K562 (cell line): ENCODE data around the gene COX20. TPM values are rescaled to one million over a fixed set of nuclear protein-coding genes. Genes with fewer than 3 reads are reported as not detected.

ENCODE experiments used
- ATAC-seq: fragments of 200-7000 bp; cut with Tn5 transposase; 3 replicates; pipeline ENCODE4 v1.9.1; 2020; ENCODE audit warnings: moderate library complexity
- BruUV-seq: library from RNA; stranded (reverse); fragments of 400-500 nt; replicated peaks from 2 replicates; lab custom pipeline; 2021; lab: Mats Ljungman, UMichigan
- CTCF ChIA-PET: fragments of 300-600 bp; formaldehyde crosslinking; extraction: SDS; loops from one replicate; lab custom pipeline; 2021; ENCODE audit warnings: low intra/inter-chr PET ratio; lab: Yijun Ruan, JAX
- POLR2A ChIA-PET: fragments of 300-600, 350-650 bp; sonication (Branson Sonifier 250); formaldehyde crosslinking; extraction: SDS; loops from one replicate; lab custom pipeline; 2021; ENCODE audit warnings: antibody characterized with exemption, inconsistent platforms; lab: Yijun Ruan, JAX
- DNase-seq, 4 experiments: peaks; one replicate each; pipeline versions ENCODE4 v3.0.0 to v3.0.0-alpha.2; 2011 to 2018; ENCODE audit warnings: low spot score in 3 of 4, mixed read lengths in 3 of 4; ENCODE audit errors: extremely low read depth in 1 of 4
- FAIRE-seq: peaks from 2 replicates; lab custom pipeline; 2011; peaks lifted over from hg19 to GRCh38; lab: Jason Lieb, UNC
- H2AFZ ChIP-seq: 2 replicates; pipeline ENCODE4 v1.6.0; 2011; ENCODE audit warnings: low read depth, low read length, control low read depth, inconsistent platforms
- H3K27ac ChIP-seq: fragments of 200-600 bp; 3 replicates; pipeline ENCODE4 v1.8.0; 2011; ENCODE audit warnings: low read depth, mild to moderate bottlenecking, control low read depth, inconsistent platforms, low read length, moderate library complexity, mixed read lengths; ENCODE audit errors: extremely low read depth
- H3K27me3 ChIP-seq, 2 experiments: fragments of 300-600 bp in 1 of 2; 2 replicates in 1 of 2; 3 replicates in 1 of 2; pipeline versions ENCODE4 v1.6.0 to v1.8.0; 2011; ENCODE audit warnings: inconsistent platforms in 2 of 2, low read length in 2 of 2, mild to moderate bottlenecking in 1 of 2, mixed read lengths in 1 of 2, moderate library complexity in 1 of 2; ENCODE audit not compliant: control insufficient read depth in 2 of 2, insufficient read depth in 2 of 2
- H3K36me3 ChIP-seq: fragments of 300-600 bp; 3 replicates; pipeline ENCODE4 v1.8.0; 2011; ENCODE audit warnings: mild to moderate bottlenecking, low read length, inconsistent platforms; ENCODE audit not compliant: control insufficient read depth, insufficient read depth
- H3K4me1 ChIP-seq, 2 experiments: fragments of 200-600 bp in 1 of 2; replicated peaks in 1 of 2; 2 replicates in 1 of 2; 3 replicates in 1 of 2; pipeline versions ENCODE4 v1.5.1 to v1.8.0; 2011; ENCODE audit warnings: inconsistent platforms in 2 of 2, low read length in 2 of 2, mild to moderate bottlenecking in 1 of 2, mixed read lengths in 1 of 2, moderate library complexity in 1 of 2; ENCODE audit not compliant: control insufficient read depth in 2 of 2, insufficient read depth in 2 of 2
- H3K4me2 ChIP-seq: 2 replicates; pipeline ENCODE4 v1.6.1; 2011; ENCODE audit warnings: low read length, control low read depth, inconsistent platforms, mixed read lengths; ENCODE audit not compliant: insufficient read depth
- H3K4me3 ChIP-seq: fragments of 200-600 bp; sonication (generic), shearing (Covaris generic); 2 replicates; pipeline ENCODE4 v1.5.1; 2016; ENCODE audit warnings: control low read depth, inconsistent platforms
- H3K79me2 ChIP-seq: fragments of 200-600 bp; 3 replicates; pipeline ENCODE4 v1.8.0; 2011; ENCODE audit warnings: low read length, inconsistent platforms; ENCODE audit not compliant: control insufficient read depth, insufficient read depth
- H3K9ac ChIP-seq, 2 experiments: 2 replicates each; pipeline versions ENCODE4 v1.6.0 to v1.6.1; 2011; ENCODE audit warnings: low read depth in 2 of 2, low read length in 2 of 2, control low read depth in 1 of 2, inconsistent platforms in 1 of 2, mild to moderate bottlenecking in 1 of 2, mixed read lengths in 1 of 2; ENCODE audit not compliant: insufficient read depth in 1 of 2
- H3K9me1 ChIP-seq: one replicate; pipeline ENCODE4 v1.6.0; 2011; ENCODE audit warnings: inconsistent platforms, mild to moderate bottlenecking, low read length, moderate library complexity; ENCODE audit not compliant: control insufficient read depth, insufficient read depth
- H3K9me3 ChIP-seq: replicated peaks from 2 replicates; pipeline ENCODE4 v1.5.1; 2011; ENCODE audit warnings: low read depth, low read length, inconsistent platforms; ENCODE audit not compliant: control insufficient read depth, insufficient read depth
- H4K20me1 ChIP-seq: replicated peaks from 2 replicates; pipeline ENCODE4 v1.6.1; 2011; ENCODE audit warnings: low read length, inconsistent platforms, mixed read lengths; ENCODE audit not compliant: control insufficient read depth, insufficient read depth
- E2F5 ChIP-seq: sonication (generic); formaldehyde crosslinking; IDR thresholded peaks from 2 replicates; pipeline ENCODE4 v1.8.0; 2022; ENCODE audit warnings: mild to moderate bottlenecking, missing genetic modification reagents
- EHMT2 ChIP-seq: fragments of 450-650 bp; IDR thresholded peaks from 2 replicates; pipeline ENCODE4 v1.6.1; 2018; ENCODE audit warnings: antibody characterized with exemption
- FOXK2 ChIP-seq, 2 experiments: fragments of 450-650 bp; IDR thresholded peaks in 1 of 2; conservative IDR thresholded peaks in 1 of 2; 2 replicates each; pipeline ENCODE4 v1.6.1; 2016; ENCODE audit warnings: low read depth in 2 of 2, mild to moderate bottlenecking in 1 of 2
- NFXL1 ChIP-seq: fragments of 450-650 bp; formaldehyde crosslinking; IDR thresholded peaks from 2 replicates; pipeline ENCODE4 v1.4.0; 2021; ENCODE audit warnings: mild to moderate bottlenecking
- REST ChIP-seq, 2 experiments: fragments of 450-650 bp; formaldehyde crosslinking in 1 of 2; IDR thresholded peaks; 2 replicates each; pipeline versions ENCODE4 v1.4.0 to v1.6.1; 2014 to 2020; ENCODE audit warnings: mild to moderate bottlenecking in 2 of 2, borderline replicate concordance in 1 of 2, low read depth in 1 of 2
- WGBS: fragments of 100-300 bp; shearing (Covaris generic); methylation state at CpG from one replicate; pipeline ENCODE4 v1.1.6; 2016; ENCODE audit warnings: low coverage, mixed read lengths; ENCODE audit not compliant: insufficient coverage; ENCODE audit errors: missing lambda C conversion rate; 5-methylcytosine and 5-hydroxymethylcytosine counted together
- in situ Hi-C: fragments of 300-500 bp; cut with MboI; formaldehyde crosslinking; loops from 4 replicates; pipeline ENCODE4 v1.15.0; 2018; ENCODE audit warnings: inconsistent platforms, mixed read lengths
- intact Hi-C: fragments of 100-400 bp; cut with micrococcal nuclease; formaldehyde crosslinking; loops from 2 replicates; pipeline ENCODE4 v1.14.2; 2022
- polyA plus RNA-seq, 8 experiments: library from polyadenylated mRNA; depleted of rRNA in 4 of 8; stranded (reverse) in 5 of 8; unstranded in 3 of 8; fragments of >200 nt; fragmentation: Nextera tagmentation in 2 of 8; fragmentation: Illumina TruSeq in 1 of 8; extraction: Ambion mirVana in 2 of 8; extraction: Trizol in 1 of 8; gene quantifications; 2 replicates each; pipeline versions ENCODE4 v1.2.1 to v1.2.3, GENCODE V29; 2011 to 2014; ENCODE audit warnings: inconsistent platforms in 1 of 8, missing spikeins in 1 of 8
- total RNA-seq, 7 experiments: library from RNA; depleted of rRNA in 6 of 7; stranded (reverse); fragments of >200 nt in 6 of 7; fragmentation: Illumina TruSeq in 2 of 7; extraction: Trizol in 2 of 7; gene quantifications; 2 replicates each; pipeline versions ENCODE4 v1.2.1 to v1.2.3, GENCODE V29; 2011 to 2021; ENCODE audit warnings: low replicate concordance in 1 of 7

COX20 gene
- total and polyA plus RNA-seq, 9 of the 15 experiments (the other 6 are each of a cell fraction or from before 2014, with no cell fraction given): 41.5 to 192 (median 84.3) TPM

GRCh38 chr1:244813327-244813726 lies 22.1 kb upstream of the COX20 start:
- H3K4me1 ChIP-seq: peaks cover 0 to 4% of the 10 kb centered on the region in 2 experiments; a peak in 1 of 5 replicates
- H3K9me3 ChIP-seq: no peaks in the 10 kb centered on the region
- no peak overlapping the region for H3K4me2 ChIP-seq
- CTCF ChIA-PET: no interaction called here
- no peaks in the 10 kb centered on the region for H4K20me1 ChIP-seq
- H3K4me3 ChIP-seq: no peak overlapping the region
- H2AFZ ChIP-seq: no peak overlapping the region
- peak; percentile 32; the same call in 2 of the 3 replicates for ATAC-seq
- in situ Hi-C loops: no loop called here
- TF ChIP-seq EHMT2 (peak; percentile 79), FOXK2 (conservative IDR thresholded peaks at IDR 0.05 in 1 of 2, IDR thresholded peaks at IDR 0.05 in 1 of 2; ENCODE audit: low read depth in 2 of 2) (no peak), NFXL1 (no peak), REST (IDR thresholded peaks at IDR 0.05; ENCODE audit: borderline replicate concordance) (peak; percentile 91), REST (CRISPR knock-in tag; IDR thresholded peaks at IDR 0.05; ENCODE audit: low read depth) (no peak), E2F5 (CRISPR knock-in tag) (0 out of 2 replicates have a peak, but pooled peaks have one; percentile 32)
- TF ChIP-seq, all 486 proteins: peak for 3
- FAIRE-seq (no peak), DNase-seq (no peak)
- H3K9me1 ChIP-seq: no peaks in the 10 kb centered on the region
- no peak overlapping the region for H3K9ac ChIP-seq
- H3K36me3 ChIP-seq: no peaks in the 10 kb centered on the region
- BruUV-seq: no TSS peak
- no peaks in the 10 kb centered on the region for H3K79me2 ChIP-seq
- intact Hi-C loops: no loop called here
- no peak overlapping the region for H3K27ac ChIP-seq
- POLR2A ChIA-PET: interaction anchor here (0.5 to 1.6 kb wide), 6 partner anchors 18 to 163 kb away, joined by 3 to 4 read pairs (median 3); no protein-coding TSS in a partner anchor
- WGBS: 24% methylated on average over 6 of the region's 6 CpGs
- peaks cover 44 to 46% of the 10 kb centered on the region in 2 experiments for H3K27me3 ChIP-seq
